Activated CD4-positive, alpha-beta T cell treated with anti-CD3 and anti-CD28 coated beads for 4 hours (primary cell): Measurements from ENCODE around the gene PCDHGC3.
"Not testable (repeated sequence)": the region's sequence is repeated elsewhere in the genome, so short reads cannot be mapped to it uniquely, and the experiment has no call there.

Experiments used
- DNase-seq, 2 donors: peaks; one replicate each; pipeline ENCODE4 v3.0.0-alpha.2; 2020

Gene PCDHGC3

GRCh38 chr5:141475625-141476131, at the start of gene PCDHGC3:
Gene PCDHGC3, plus strand, starts transcription at chr5:141475966. Its CDS starts 151 bp downstream, at chr5:141476117.
- peak; percentile 16 to 20 for DNase-seq

GRCh38 chr5:141427783-141428426, 47.9 kb upstream of the PCDHGC3 start:
- no peak for DNase-seq

DNA sequence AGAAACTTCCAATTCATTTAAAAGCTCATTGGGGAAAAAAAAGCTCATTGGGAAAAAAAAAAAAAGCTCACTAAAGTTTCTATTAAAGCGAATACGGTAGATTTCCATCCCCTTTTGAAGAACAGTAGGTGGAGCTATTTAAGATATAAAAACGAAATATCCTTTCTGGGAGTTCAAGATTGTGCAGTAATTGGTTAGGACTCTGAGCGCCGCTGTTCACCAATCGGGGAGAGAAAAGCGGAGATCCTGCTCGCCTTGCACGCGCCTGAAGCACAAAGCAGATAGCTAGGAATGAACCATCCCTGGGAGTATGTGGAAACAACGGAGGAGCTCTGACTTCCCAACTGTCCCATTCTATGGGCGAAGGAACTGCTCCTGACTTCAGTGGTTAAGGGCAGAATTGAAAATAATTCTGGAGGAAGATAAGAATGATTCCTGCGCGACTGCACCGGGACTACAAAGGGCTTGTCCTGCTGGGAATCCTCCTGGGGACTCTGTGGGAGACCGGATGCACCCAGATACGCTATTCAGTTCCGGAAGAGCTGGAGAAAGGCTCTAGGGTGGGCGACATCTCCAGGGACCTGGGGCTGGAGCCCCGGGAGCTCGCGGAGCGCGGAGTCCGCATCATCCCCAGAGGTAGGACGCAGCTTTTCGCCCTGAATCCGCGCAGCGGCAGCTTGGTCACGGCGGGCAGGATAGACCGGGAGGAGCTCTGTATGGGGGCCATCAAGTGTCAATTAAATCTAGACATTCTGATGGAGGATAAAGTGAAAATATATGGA, 45.2 kb upstream of the PCDHGC3 start, which contains the start of gene PCDHGA12:
Gene PCDHGA12 (plus strand): TSS at position 176 of the 782 bp plus-strand sequence. CDS start 253 bp downstream, at position 429.
- DNase-seq = no peak

DNA sequence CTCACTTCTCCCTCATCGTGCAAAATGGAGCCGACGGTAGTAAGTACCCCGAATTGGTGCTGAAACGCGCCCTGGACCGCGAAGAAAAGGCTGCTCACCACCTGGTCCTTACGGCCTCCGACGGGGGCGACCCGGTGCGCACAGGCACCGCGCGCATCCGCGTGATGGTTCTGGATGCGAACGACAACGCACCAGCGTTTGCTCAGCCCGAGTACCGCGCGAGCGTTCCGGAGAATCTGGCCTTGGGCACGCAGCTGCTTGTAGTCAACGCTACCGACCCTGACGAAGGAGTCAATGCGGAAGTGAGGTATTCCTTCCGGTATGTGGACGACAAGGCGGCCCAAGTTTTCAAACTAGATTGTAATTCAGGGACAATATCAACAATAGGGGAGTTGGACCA, 44.5 kb upstream of the PCDHGC3 start:
- no peak for DNase-seq

- not testable (repeated sequence) for DNase-seq
These were observed 43.5 kb upstream of the PCDHGC3 start for GRCh38 chr5:141432308-141432707.

GRCh38 chr5:141432726-141433125, 43.0 kb upstream of the PCDHGC3 start:
- DNase-seq = not testable (repeated sequence)

- no peak for DNase-seq
These were observed 41.8 kb upstream of the PCDHGC3 start for GRCh38 chr5:141434006-141434405.

DNA sequence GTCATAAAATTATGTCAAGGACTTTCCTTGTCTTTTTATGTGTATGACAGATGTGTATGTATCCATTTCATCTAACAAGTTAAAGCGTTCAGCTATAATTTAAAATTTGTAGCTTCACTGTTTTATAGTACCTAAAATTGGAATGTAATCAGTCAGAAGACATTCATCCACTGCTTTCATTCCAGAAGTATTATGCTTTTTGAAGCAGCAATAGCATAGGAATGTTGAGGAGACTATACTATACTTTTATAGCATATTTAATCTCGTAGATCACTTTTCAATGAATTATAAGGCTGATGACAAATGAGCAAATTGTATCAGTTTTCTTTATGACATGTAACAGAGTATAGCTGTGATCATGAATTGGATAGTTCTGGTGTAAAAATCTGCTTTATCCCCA, 38.5 kb upstream of the PCDHGC3 start:
- DNase-seq = no peak

DNA sequence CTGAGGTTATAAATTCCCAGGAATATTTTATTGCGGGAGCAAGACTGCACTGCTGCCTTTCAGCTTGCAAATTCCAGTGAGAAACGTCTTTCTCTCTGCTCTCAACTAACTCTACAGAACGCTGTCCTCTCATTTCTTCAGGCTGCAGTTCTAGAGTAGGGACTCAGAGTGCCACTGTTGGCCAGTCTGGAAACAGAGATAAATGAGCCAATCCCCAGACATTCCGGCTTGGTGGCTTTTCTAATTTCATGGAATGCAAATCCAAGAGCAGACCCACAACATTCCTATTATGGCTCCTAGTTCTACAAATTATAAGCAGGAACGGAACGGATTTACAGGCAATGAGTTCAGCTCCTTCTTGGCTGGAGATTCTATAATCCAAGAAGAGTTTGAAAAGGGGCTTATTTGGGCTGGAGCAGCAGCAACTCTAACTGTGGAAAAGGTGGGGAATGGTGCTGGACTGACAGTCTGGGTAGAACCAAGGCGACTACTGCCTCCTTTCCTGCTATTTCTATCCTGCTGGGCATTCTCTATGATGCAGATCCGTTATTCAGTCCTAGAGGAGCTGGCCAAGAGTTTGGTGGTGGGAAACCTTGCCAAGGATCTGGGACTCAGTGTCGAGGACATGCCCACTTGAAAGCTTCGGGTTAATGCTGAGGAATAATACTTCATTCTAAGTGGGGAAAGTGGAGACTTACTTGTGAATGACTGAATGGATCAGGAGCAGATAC, 36.2 kb upstream of the PCDHGC3 start:
- DNase-seq = no peak

GRCh38 chr5:141440341-141440740, 35.4 kb upstream of the PCDHGC3 start:
- no peak for DNase-seq

DNA sequence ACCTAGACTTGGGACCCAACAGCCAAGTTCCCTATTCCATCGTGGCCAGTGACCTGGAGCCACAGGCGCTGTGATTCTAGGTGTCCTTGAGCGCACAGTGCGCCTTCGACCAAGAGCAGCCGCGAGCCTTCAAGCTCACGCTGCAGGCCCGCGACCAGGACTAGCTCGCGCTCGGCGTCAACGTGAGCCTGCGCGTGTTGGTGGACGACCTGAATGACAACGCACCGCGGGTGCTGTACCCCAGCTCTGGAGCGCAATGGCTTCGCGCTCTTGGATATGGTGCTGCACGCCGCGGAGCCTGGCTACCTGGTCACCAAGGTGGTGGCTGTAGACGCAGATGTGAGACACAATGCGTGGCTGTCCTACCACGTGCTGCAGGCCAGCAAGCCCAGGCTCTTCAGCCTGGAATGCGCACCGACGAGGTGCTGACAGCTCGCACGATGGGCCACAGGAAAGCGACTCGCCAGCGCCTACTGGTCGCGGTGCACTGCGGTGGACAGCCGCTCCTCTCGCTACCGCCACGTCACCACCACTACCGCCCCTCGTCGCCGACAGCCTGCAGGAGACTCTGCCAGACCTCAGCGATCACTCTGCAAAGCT, 34.1 kb upstream of the PCDHGC3 start:
- DNase-seq = no peak

DNA sequence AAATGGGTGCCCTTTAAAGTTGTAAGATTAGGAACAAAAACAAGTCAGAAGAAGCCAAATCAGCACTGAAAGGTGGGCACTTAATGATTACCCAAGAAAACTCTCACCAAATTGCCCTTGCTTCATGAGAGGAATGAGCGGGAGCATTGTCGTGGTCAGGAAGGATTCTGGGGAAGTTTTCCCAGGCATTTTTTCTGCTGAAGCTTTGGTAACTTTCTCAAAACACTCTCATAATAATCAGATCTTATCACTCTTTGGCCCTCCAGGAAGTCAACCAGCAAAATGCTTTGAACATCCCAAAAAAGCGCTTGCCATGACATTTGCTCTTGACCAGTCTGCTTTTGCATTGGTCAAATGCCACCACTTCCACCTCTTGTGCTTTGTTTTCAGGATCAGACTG, 10.4 kb upstream of the PCDHGC3 start:
- DNase-seq = no peak

GRCh38 chr5:141476132-141476911, 556 bp downstream of the PCDHGC3 start:
- DNase-seq = no peak

DNA sequence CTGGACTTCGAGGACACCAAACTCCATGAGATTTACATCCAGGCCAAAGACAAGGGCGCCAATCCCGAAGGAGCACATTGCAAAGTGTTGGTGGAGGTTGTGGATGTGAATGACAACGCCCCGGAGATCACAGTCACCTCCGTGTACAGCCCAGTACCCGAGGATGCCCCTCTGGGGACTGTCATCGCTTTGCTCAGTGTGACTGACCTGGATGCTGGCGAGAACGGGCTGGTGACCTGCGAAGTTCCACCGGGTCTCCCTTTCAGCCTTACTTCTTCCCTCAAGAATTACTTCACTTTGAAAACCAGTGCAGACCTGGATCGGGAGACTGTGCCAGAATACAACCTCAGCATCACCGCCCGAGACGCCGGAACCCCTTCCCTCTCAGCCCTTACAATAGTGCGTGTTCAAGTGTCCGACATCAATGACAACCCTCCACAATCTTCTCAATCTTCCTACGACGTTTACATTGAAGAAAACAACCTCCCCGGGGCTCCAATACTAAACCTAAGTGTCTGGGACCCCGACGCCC, 1.3 kb downstream of the PCDHGC3 start:
- no peak for DNase-seq

DNA sequence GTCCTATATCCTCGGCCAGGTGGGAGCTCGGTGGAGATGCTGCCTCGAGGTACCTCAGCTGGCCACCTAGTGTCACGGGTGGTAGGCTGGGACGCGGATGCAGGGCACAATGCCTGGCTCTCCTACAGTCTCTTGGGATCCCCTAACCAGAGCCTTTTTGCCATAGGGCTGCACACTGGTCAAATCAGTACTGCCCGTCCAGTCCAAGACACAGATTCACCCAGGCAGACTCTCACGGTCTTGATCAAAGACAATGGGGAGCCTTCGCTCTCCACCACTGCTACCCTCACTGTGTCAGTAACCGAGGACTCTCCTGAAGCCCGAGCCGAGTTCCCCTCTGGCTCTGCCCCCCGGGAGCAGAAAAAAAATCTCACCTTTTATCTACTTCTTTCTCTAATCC, 2.0 kb downstream of the PCDHGC3 start:
- DNase-seq = no peak

DNA sequence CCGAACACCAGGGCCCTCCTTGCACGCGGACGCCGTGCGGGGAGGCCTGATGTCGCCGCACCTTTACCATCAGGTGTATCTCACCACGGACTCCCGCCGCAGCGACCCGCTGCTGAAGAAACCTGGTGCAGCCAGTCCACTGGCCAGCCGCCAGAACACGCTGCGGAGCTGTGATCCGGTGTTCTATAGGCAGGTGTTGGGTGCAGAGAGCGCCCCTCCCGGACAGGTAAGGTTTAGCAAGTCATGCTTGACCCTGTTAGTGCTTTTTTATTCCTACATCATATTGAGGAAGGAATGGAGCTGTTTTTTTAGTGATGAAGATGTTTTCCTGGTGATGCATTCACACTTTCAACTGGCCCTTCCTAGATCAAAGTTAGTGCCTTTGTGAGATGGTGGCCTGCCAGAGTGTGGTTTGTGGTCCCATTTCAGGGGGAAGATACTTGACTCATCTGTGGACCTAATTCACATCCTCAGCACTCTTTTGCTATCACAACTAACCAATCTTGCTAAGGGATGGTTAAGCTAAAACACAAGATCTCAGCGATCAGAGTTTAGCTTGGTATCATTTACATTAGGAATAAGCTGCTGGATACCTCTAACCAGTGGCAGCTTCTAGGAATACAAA, 2.7 kb downstream of the PCDHGC3 start:
- no peak for DNase-seq

DNA sequence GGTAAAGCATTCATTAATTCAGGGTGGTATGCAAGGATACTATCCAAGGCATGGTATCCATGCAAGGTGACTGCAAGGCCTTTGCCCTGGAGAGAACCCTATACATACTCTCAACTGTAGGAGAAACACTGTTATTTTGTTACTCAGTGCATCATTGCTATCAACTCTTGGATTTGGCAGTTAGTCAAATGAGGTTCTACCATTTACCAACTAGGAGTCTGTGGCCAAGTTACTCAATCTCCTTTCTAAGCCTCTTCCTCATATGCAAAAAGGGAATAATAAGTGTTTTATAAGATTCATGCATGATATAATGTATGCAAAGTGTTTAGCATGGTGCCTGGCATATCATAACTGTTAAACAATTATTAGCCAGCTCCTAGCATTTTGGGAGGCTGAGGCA, 4.0 kb downstream of the PCDHGC3 start:
- DNase-seq = no peak

GRCh38 chr5:141483902-141484301, 8.1 kb downstream of the PCDHGC3 start:
- DNase-seq = no peak

DNA sequence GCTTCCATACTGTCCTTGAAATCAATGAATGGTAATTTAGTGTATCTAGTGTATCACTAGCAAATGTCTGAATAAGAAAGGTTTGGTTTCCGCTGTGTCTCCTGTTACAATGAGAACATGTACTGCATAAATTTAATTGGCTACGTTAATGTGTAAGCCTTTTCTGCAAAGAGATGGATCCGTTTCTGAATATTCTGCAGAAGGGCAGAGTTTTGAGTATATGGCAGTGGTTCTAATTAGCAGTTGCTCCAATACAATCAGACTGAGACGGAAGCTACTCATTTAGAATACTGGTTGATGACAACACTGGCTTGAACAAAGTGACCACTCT, 8.5 kb downstream of the PCDHGC3 start:
- DNase-seq = no peak

GRCh38 chr5:141484641-141485311, 9.0 kb downstream of the PCDHGC3 start, which contains the start of gene PCDHGC4:
Gene PCDHGC4, plus strand, starts transcription at chr5:141485030. Its CDS starts 144 bp downstream, at chr5:141485174.
- DNase-seq = no peak
